SIG-M5 (cell line): ENCODE results near the gene DST.

Experiments used
- DNase-seq: peaks from one replicate; lab custom pipeline; 2025; lab: John Stamatoyannopoulos, UW

Gene DST

DNA sequence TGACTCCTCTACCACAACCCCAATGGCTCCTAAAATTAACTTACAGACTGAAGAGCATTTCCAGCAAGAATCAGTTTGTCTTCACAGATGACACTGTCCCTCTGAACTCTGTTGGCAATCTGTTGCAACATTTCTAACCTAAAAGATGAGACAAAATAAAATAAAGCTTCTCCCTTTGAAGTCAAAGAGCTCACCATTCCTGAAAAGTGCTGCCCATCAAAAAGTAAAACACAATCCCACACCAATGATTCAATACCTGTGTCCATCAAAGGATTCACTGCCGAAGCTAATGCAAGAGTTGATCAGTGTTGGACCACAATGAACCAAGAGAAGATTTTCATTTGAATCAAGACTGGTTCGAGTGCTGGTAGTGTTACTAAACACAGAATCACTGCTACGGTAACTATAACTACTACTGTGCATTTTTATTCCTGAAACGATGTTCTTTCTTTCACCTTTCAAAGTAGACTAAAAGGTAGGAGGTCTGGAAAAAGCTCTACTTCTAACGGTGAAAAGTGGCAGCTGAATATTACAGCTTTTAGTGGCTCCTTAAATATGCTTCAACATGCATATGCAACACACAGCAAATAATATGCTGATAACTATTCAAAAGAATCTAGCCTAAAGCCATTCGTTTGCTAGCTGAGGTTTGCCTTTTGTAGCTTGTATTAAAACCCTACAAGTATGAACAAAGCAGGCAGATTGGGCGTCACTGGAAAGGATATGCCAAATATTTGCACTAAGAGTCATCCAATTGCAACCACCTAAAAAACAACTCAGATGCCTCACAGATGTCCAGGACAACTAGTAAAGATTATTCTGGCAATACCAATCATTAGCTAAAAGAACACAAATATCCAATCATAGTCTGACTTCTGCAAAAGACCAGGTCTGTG lies at the start of gene DST:
DST (minus strand) TSS at position 524 of the 896 bp plus-strand sequence.
- no peak for DNase-seq

DNA sequence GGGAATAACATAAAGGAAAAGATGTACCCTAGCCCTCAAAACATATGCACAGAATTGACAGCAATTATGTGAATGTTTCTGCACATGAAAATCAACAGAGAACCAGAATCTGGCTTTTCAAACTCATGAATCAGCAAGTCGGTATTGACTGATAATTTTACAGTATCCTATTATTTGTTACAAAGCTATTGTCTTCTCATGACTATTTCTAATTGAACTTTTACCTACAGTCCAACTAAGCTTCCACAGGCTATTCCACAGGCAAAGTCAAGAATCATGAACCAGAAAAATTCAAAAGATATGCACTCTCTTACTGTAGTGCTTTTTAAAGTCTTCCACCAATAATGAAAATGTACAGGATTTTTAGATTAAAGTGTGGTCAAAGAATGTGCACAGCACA lies 49.1 kb upstream of the DST start:
- DNase-seq, result no peak

- DNase-seq, result no peak
Observed at GRCh38 chr6:56691286-56691595, 48.6 kb upstream of the DST start.

DNA sequence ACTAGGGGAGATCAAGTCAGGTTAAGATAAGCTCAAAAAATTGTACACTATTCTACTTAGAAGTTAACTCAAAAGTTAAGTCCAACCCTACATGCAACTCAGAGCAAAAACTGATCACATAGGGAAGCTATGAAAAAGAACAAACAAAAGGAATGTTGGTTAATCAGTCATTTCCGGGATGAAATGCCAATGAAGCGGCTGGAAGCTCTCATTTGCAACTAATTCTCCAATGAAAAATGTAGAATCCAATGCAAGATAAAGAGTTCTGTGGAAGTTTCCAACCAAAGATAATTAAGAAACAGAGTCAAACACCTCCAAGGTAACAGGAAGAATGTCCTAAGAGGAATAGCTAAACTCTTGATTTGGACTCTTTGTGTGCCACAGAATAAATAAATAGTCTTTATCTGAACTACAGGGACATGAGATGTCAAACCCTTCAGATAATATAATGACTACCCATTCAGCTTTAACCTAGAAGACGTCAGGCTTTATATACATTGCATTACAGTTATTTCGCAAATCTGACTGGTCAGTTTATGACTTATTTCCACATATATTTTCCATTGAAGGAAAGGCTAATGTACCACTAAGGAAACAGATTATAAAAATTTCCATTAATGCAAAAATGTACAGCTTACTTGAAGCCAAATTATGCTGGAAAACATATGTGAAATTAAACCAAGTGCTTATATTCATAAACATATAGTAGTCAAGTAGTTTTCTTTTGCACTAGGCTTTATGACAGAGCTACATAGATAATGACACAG lies 48.0 kb upstream of the DST start:
- no peak for DNase-seq

DNA sequence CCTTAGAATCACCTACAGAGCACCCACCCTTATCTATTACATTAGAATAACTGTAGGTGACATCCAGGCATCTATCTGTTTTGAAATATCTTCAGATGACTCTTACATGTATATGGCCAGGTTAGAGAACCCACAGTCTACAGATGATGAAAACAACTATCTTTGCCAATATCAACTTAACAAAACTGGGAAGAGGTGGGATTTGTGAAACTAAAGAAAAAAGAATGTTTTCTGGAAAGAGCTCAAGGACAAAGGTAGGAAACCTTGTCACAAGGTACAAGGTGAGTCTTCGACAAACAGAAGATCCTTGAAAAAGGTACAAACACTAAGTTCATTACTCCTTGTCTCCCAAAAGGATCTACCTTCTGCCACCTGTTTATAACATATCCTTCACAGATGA lies 47.0 kb upstream of the DST start:
- no peak for DNase-seq

DNA sequence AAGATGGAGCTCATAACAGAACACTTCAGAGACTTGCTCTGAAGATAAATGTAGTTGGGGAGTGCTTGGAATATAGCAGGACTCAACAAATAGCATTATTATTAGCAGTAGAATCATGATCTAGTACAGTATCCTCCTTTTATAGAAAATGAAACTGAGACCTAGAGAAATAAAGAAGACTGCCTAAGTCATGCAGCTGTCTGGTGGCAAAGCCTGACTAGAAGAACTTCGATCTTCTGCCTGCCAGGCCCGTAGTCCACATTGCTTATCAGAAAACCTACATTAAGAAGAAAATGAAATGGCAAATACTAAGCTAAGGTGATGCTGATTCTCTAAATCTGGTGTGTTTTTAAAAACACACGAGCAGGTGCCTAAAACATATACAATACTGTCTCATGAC lies 46.4 kb upstream of the DST start:
- DNase-seq, result no peak

DNA sequence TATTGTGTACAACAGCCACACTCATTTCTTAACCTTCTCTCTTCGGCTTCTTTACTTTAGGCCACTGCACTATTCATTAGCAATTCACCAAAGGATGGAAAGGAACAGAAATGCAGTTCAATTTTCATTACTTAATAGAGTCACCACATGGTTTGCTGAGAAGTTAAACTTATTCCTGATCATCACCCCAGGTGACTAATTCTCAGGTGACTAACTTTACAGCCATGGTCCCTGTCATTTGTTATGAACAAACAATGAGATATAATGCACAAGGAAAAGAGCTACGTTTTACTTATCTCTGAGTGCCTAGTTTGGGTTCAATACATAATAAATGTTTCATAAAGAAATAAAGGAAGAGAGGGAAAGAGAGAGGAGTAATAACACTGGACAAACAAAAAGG lies 45.8 kb upstream of the DST start:
- DNase-seq, result no peak

- DNase-seq, result no peak
Observed at GRCh38 chr6:56687551-56687950, 44.9 kb upstream of the DST start.

DNA sequence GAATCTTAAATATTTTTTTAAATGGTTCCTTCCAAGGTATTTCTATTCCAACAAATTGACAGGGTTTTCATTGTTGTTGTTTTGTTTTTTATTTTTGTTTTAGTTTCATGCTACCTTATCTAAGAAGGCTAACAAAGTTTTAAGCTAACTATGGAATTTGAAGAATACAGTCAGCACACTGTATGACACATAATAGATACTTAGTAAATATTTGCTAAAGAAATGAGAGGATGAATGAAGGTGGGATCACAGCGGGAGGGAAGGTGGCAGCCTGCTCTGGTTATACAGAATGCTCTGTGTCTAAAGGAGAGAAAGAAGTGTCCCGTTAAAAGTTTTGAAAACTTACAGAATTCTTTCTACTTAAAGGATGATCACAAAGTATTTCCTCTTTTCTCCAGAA lies 43.7 kb upstream of the DST start:
- no peak for DNase-seq

GRCh38 chr6:56685994-56686393 lies 43.3 kb upstream of the DST start:
- DNase-seq, result no peak

DNA sequence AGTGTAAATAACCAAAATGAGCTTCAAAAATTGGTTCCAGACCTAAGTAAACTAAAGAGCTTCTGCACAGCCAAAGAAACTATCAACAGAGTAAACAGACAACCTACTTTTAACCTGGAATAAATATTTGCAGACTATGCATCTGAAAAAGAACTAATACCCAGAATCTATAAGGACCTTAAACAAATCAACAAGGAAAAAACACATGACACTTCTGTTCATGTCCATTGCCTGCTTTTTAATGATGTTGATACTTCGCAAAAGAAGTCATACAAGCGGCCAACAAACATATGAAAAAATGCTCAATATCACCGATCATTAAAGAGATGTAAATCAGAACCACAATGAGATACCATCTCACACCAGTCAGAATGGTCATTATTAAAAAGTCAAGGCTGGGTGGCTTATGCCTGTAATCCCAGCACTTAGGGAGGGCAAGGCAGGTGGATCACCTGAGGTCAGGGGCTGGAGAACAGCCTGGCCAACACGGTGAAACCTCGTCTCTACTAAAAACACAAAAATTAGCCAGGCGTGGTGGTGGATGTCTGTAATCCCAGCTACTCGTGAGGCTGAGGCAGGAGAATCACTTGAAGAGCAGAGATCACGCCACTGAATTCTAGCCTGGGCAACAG lies 42.5 kb upstream of the DST start:
- DNase-seq, result no peak

- no peak for DNase-seq
Observed at GRCh38 chr6:56684342-56685101, 41.8 kb upstream of the DST start.

DNA sequence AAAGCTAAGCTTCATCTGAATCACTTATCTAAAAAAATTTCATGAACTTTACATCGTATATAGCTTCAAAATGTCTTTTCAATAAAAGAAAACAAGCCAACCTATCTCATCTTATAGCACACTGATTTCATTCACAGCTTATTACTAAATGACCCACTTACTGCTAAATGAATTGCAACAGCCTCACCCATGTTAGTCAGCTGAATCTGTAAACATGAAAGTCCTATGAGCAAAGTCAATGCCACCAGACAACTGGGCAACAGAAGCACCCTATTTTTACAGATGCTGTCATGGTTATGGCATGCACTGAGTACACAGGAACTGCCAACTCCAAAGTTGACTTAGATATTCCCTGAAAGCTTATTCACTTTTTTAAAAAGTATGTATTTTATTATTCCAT lies 41.2 kb upstream of the DST start:
- no peak for DNase-seq

GRCh38 chr6:56682635-56683034 lies 39.9 kb upstream of the DST start:
- DNase-seq, result no peak

DNA sequence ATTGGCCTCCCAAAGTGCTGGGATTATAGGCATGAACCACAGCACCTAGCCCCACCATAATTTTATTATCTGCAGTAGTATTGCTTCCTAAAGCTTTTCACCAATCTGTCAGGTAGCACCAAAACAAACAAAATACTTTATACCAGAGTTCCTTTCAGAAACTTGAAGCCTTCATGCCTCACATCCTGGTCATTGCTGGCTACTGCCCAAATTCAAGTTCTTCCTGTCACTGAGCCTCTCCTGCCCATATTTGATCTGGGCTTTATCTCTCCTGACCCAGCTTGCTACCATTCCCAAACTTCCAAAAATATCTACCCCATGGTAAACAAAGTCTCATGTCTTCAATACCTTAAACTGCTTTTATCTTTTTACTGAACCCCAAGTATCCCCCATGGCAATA lies 34.9 kb upstream of the DST start:
- no peak for DNase-seq

GRCh38 chr6:56671651-56672461 lies 29.2 kb upstream of the DST start:
- DNase-seq, result no peak

DNA sequence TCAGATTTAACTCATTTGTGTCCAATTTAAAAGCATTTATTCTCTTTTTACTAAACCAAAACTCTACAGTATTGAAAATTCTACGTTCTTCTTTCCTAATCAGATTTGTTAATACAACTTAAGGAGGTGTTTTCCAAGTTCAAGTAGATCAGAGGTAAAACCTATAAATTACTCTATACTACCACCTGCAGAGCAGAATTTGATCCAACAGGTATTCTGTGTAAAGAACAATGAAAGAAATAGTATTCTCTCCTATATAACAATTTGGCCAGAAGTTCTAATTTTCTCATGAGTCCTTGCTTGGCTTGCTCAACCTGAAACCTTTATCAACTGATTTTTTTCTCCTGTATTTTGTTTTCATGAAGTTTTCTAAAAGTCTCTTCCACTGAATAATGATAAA lies 28.5 kb upstream of the DST start:
- DNase-seq, result no peak

DNA sequence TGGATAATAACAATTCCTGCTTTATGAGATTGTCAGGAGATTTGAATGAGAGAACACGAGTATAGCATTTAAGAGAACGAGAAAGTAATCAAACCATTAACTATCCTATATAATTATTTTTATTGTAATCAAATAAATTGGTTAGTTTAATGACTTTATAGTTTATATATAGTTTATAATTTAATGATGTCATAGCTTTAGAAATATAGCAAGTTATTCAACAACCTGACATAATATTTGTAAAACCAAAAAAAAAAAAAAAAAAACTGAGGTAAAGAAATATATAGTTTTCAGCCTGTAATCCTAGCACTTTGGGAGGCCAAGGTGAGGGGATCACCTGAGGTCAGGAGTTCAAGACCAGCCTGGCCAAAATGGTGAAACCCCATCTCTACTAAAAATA lies 26.4 kb upstream of the DST start:
- no peak for DNase-seq

DNA sequence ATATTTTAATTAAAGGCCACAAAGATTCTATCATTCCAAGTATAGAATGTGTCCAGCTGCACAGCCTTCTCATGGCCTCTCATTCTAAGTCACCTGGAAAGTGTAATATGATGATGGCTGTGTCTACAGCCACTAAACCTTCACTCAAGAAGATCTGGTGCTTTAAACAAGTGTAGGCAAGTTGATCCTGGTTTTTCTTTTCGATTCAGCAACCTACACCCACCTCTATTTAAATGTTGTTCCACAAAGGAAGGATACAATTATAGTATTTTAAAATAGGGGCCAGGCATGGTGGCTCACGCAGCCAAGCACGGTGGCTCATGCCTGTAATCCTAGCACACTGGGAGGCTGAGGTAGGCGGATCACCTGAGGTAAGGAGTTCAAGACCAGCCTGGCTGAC lies 25.5 kb upstream of the DST start:
- DNase-seq, result no peak

- no peak for DNase-seq
Observed at GRCh38 chr6:56667336-56667735, 24.6 kb upstream of the DST start.

DNA sequence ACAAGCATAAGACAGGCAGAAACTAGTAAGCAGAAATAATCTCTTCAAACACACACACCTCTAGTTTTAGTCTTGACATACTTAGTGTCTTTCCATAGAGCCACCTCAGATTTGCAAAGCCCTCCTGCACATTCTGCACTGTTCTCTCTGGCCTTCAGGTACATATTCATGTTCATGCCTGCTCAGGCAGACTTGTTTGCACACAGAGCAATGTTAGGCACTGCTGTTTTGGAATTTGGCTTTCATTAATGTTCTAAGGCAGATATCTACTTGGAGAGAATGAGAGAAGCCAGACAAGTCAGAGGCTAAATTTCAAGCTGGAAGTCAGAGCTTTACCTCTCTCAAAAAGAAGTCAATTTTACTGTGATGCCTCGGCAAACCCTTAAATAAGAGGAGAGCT lies 21.3 kb upstream of the DST start:
- no peak for DNase-seq

DNA sequence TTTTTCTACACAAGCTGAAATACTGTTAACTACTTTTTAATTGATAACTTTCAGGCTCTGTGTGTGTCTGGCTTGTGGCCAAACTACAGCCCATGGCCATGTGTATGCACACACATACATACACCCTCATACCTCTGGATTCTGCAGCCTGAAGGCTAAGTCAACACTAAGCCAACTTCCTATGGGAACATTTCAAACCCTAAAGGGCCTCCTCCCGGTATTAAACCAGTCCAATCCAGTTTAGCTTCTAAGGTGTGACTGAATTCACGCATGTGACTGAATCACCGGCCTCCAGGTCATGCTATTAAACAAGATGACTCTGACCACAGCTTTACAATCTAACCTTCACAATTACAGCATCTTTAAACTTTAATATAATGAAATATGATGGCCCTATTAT lies 20.7 kb upstream of the DST start:
- DNase-seq, result no peak
